HG02884 (cell line): Measurements from ENCODE around the gene PRAC2.

Experiments used
- ATAC-seq: cut with Tn5 transposase; IDR thresholded peaks from one replicate; pipeline ENCODE4 v1.9.1; 2021; ENCODE audit warnings: mild to moderate bottlenecking, moderate library complexity; ENCODE audit not compliant: unreplicated experiment

The PRAC2 gene

DNA sequence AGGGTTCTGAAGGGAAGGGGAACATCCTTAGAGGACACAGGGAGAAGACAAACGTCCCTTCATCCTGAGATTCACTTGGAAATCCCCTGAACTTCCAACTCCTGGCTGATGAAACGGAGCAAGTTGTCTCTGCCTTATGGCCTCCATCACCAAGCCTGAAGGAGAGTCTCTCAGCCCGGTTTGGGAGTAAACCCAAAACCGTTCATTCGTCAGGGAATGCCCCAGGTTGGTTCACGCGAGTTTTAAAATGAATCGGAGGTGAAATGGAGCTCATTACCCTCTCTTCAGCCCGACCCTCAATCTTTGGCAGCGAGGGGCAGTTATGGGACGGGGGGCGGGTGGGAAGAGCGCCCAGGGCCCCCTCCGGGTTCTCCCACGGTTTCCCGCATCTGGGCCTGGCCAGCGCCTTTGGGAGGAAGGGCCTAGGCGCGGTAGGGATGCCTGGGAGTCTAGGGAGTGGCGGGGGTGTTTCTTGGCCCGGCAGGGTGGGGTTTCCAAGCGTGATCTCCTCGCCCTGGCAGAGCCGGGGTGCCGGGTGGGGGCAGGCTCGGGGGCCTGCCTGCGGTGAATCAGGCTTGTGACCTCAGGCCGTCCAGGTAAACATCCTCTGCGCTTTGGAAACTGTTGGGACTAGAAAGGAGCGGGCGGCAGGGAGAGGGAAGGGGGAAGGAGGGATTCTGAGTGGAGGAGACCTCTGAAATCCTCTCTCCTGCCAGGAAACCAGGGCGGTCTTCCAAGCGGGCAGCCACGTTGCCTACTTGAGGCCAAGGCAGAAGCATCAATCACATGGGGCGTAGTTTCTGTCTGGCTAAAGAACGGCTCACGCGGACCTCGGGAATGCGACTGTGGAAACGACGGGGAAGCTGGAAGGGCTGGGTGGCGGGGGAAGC is 29.7 kb downstream of the PRAC2 start:
- ATAC-seq, result no peak

DNA sequence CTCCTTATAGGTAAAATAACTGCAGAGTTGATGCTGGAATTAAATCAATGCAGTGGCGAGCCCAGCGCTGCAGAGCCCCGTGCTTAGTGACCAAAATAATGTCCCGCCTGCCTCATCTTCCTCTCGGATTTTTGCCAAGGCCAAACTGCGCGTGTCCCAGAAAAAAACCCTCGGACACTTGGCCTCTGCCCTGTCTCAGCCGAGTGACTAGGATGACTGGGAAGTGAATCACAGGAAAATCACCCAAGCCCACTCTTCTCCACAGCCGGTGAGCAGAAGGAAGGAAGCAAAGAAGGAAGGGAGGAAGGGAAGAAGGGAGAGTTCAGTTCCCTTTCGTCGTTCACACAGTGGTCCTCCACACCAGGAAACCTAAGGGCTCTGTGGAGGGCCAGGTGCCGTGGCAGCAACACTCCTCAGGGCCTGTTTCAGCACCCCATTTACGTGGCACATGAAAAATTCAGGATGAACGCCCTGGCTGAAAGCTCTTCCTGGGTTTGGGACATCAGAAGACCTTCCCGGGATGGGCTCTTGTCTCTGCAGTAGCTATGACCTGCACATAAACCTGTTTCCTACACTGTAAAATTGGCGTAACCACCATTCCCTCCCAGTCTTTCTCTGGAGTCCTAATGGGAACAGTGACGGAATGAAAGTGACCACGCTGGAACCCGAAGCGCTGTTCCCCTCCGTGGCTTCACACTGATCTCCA is 31.0 kb downstream of the PRAC2 start:
- no peak for ATAC-seq

DNA sequence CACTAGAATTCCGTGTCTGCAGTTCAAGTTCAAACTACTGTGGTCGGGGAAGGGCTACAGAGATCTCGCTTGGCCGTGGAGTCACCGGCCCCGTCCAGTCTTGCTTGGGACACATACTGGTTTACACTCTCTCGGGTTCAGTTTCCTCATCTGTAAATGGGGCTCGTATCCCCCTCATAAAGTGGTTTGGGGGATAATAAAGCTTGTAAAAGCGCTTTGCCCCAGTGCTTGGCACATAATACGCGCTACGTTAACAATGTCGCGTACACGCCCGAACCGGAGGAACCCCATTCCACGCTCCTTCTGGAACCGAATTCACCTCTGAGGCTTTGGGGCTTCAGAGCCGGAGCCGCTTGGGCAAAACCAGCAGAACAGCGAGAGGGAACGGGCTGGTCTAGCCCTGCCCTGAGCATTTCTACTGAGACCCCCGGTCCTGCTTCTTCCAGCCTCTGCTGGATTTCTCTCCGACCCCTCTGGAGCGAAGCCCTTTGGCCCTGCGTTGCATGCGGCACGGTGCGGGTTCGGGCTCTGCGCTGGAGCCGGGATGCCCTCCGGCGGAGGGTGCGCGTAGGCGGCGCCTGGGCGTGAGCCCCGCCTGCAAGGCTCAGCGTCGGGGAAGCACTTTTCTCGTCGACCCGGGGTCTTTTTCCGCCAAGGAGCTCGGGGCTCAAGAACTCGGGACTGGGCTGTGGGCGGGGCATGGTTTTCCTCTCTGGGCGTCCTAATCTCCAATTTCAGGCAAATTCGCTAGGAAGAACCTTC is 31.7 kb downstream of the PRAC2 start:
- ATAC-seq, result no peak

DNA sequence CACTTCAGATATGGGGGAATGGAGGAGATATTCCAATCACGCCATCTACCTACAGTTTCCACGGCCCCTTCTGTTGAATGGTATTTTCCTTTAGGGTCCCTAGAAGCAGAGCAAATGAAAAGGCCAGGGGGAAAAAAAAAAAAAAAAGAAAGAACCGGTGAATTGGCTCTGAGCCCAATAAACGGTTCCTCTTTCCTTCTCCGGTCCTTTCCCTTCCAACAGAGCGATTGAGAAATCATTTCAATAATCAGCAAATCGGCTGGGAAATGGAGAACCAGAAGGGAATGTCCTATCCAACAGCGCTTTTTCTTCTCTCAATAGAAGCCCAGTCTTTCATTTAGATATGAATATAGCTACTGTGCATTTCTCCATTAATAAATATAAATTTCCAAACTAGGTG is 32.4 kb downstream of the PRAC2 start:
- ATAC-seq, result no peak

DNA sequence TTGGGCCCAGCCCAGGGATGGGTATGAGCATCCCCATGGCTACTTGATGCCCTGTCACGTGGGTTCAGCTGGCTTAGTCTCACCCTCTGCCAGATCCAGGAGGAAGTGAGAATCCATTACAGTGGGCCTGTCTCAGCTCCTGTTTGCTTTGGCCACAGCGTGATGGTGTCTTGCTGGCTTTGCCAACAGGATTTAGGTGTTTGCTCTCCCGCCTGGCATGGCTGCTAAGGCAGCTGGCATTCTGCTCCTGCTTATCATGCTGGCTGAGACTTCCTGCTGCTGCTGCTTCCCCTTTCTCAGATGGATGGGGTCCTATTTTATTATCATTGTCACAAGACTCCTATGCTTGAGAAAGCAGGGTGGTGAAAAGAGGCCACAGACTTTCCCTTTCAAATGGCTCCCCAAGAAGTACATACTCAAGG is 33.9 kb downstream of the PRAC2 start:
- no peak for ATAC-seq

DNA sequence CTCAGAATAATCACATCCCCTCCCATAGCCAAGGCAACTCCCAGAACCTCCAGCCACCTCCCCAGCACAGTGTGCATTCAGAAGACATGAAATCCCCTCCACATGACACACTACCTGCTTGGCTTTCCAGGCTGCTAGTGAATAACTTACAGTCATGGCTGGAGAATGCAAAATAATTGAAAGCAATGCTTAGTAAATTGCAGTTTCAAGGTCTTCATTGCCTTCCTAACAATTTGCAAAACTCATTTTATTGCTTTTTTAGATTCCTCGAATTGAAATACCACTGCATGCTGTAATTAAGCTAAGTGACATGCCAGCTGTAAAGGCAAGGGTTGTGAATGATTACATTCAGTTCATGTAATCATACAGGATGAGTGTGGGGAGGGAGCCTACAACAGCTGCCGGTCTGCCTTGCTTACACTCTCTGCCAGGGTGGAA is 34.6 kb downstream of the PRAC2 start:
- ATAC-seq, result no peak

DNA sequence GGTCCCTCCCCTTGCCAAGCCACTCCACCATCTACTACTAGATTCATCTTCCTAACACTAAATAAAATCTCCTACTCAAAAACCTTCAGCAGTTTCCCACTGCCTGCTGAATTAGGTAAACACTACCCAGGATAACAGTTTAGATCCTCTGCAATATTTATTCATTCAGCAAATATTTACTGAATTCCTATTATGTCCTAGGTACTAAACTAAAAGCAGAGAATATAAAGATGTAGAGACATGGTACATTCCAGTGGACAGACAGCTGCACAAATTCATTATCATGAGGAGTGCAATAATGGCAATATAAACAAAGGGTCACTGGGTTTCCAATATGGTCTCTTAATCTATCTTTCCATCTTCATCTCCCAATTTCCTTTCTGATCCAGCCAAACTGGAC is 36.3 kb downstream of the PRAC2 start:
- ATAC-seq, result no peak

DNA sequence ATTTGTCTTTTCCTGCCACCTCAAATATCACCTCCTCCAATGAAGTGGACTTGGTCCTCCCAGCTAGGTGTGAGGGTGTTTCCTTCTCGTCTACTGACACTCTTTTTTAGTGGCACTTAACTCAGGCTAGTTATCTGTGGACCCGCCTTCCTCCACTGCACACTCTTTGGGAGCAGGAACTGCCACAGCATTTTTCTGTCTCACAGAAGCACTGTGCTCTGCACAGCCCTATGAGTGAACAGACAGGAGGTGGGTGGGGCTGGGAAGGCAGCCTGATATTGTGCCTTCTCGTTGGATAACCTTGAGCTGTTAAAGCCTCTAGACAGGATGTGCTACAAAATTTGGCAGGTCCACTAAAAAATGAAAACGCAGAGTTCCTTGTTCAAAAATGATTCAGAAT is 37.4 kb downstream of the PRAC2 start:
- ATAC-seq, result no peak

DNA sequence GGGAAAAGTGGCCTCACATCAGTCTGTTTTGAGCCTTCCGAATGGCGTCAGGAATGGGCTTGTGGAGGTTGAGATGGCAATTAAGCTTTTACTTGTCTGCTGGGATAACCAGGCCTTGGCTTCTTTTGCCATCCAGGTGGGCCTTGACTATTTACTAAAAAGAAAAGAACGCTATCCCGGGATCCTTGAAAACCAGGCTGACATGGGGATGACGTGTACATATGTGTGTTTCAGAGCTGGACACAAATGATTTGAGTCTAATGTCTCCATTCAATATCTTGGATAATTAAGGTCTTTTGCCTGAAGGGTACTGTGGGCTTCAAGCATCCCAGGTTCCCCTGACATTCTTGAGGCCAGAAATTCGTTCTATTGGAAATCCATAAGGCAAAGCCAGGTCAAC is 38.1 kb downstream of the PRAC2 start:
- no peak for ATAC-seq

DNA sequence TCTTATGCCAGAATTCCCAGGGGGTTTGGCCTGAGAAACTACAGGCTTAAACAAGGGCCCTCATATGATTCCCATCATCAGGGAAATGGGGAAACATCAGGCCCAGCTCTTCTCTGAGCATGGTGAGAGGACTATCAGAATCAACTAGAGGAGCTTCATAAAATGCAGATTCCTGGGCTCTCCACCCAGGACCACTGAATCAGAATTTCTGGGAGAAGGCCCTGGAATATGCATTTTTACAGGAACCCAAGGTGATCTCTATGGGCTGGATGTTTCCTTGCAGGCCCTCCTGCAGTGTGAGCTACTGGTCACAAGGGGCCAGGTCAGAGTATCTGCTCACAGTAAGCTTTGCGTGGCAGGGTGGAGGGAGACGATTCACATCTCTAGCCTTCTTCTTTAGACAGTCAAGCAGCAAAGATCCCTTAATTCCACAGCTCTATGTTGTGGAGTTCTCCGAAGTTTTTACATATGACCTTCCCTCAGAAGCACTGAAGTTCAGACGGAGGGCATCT is 44.3 kb downstream of the PRAC2 start:
- no peak for ATAC-seq

DNA sequence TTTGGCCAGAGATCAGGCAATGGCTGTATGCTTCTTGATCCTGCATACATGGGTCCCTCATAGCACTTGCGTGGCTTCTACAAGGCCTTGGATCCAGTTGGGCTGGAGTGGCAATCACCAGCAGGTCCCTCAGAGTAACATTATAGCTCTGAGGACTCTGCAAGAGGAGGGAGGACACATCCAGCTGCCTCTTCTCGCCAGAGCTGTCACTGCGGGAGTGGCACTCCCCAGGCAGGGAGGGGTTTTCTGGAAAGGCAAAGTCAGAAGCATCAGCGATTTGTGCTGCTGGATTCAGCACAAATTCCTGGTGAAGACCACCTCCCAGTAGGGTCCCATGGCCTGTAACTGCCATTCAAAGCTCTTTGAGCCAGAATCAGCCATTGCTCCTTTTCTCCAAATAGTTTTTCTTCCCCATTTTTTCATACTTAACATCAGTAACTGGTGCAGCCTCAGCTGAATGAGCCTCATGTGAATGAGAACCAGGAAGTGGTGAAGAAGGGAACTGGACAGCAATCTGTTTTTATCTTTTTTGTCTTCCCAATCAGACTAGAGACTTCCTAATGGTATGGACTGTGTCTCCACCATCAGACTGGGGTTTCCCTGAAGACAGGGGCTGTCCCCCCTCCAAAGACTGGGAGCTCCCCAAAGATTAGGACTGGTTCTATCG is 46.2 kb downstream of the PRAC2 start:
- no peak for ATAC-seq

DNA sequence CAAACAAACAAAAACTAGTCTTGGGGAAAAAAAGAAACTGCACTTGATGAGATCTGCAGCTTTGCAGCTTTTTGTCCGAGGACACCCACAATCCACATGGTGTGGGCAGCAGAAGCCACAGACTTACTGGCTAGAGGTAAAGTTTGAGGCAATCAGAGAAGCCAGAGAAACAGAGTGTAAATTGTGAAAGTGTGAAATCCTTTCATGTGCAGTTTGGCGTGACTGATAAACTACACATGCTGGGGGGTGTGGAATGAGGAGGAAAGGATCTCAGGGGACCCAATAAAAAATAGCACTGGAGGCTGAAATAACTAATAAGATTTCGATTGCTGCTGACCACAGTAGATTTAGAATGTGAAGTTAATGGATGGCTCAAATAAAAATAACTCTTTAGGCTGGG is 48.0 kb downstream of the PRAC2 start:
- no peak for ATAC-seq

DNA sequence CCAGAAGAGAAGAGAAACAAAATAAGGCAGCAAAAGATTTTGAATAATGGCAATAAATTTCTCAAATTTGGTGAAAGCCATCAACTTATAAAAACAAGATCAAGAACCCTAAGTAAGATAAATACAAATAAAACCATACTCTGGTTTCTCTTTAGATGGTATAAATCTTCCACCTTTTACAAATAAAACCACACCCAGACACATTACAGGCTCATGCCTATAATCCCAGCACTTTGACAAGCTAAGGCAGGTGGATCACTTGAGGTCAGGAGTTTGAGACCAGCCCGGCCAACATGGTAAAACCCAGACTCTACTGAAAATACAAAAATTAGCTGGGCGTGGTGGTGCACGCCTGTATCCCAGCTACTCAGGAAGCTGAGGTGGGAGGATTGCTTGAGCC is 50.3 kb downstream of the PRAC2 start:
- ATAC-seq, result no peak
